WTC11 (cell line): Measurements from ENCODE around the gene TAPBP. TPM values are rescaled to one million over a fixed set of nuclear protein-coding genes. Genes with fewer than 3 reads are reported as not detected.

Source experiments
- CDX4 ChIP-seq: fragments of 250-450 bp; sonication (Bioruptor Pico); IDR thresholded peaks from 2 replicates; pipeline ENCODE4 v1.9.0; 2021; ENCODE audit warnings: moderate library complexity, mild to moderate bottlenecking, inconsistent platforms, borderline replicate concordance
- CTCF ChIP-seq: fragments of 200-600 bp; IDR thresholded peaks from 2 replicates; pipeline ENCODE4 v1.8.0; 2022; ENCODE audit warnings: antibody characterized with exemption
- EMX1 ChIP-seq: fragments of 250-450 bp; sonication (Bioruptor Pico); IDR thresholded peaks from 2 replicates; pipeline ENCODE4 v1.8.0; 2021; ENCODE audit warnings: mild to moderate bottlenecking
- FOXJ3 ChIP-seq: sonication (generic); formaldehyde crosslinking; IDR thresholded peaks from 2 replicates; pipeline ENCODE4 v1.9.0; 2021; ENCODE audit warnings: missing genetic modification reagents, mild to moderate bottlenecking, borderline replicate concordance
- FOXK1 ChIP-seq: sonication (generic); formaldehyde crosslinking; IDR thresholded peaks from 2 replicates; pipeline ENCODE4 v1.8.0; 2022; ENCODE audit warnings: mild to moderate bottlenecking, moderate library complexity, missing genetic modification reagents
- FOXP4 ChIP-seq: sonication (generic); formaldehyde crosslinking; IDR thresholded peaks from 2 replicates; pipeline ENCODE4 v1.8.0; 2022; ENCODE audit warnings: mild to moderate bottlenecking, missing genetic modification reagents
- GTF2I ChIP-seq: fragments of 250-450 bp; sonication (Bioruptor Pico); conservative IDR thresholded peaks from 2 replicates; pipeline ENCODE4 v1.4.0; 2021; ENCODE audit warnings: mild to moderate bottlenecking
- HMGXB4 ChIP-seq: sonication (generic); formaldehyde crosslinking; IDR thresholded peaks from 2 replicates; pipeline ENCODE4 v1.8.1; 2023; ENCODE audit warnings: mild to moderate bottlenecking, moderate library complexity, missing genetic modification reagents
- IRF1 ChIP-seq: sonication (generic); formaldehyde crosslinking; IDR thresholded peaks from 2 replicates; pipeline ENCODE4 v1.8.0; 2023; ENCODE audit warnings: missing genetic modification reagents
- IRF2 ChIP-seq: sonication (generic); formaldehyde crosslinking; IDR thresholded peaks from 2 replicates; pipeline ENCODE4 v1.8.0; 2022; ENCODE audit warnings: low read depth, missing genetic modification reagents, borderline replicate concordance
- PREB ChIP-seq: sonication (generic); formaldehyde crosslinking; IDR thresholded peaks from 2 replicates; pipeline ENCODE4 v1.8.1; 2022; ENCODE audit warnings: mild to moderate bottlenecking, missing genetic modification reagents, moderate library complexity, borderline replicate concordance
- STAT6 ChIP-seq: sonication (generic); formaldehyde crosslinking; conservative IDR thresholded peaks from 2 replicates; pipeline ENCODE4 v1.8.1; 2023; ENCODE audit warnings: mild to moderate bottlenecking, low read depth, missing genetic modification reagents, moderate library complexity
- TCF7 ChIP-seq: sonication (generic); formaldehyde crosslinking; IDR thresholded peaks from 2 replicates; pipeline ENCODE4 v1.8.0; 2022; ENCODE audit warnings: mild to moderate bottlenecking, low read depth, missing genetic modification reagents, moderate library complexity
- TEAD1 ChIP-seq: sonication (generic); formaldehyde crosslinking; IDR thresholded peaks from 2 replicates; pipeline ENCODE4 v1.8.0; 2022; ENCODE audit warnings: mild to moderate bottlenecking, missing genetic modification reagents
- TP53 ChIP-seq: sonication (generic); formaldehyde crosslinking; IDR thresholded peaks from 2 replicates; pipeline ENCODE4 v1.8.1; 2023; ENCODE audit warnings: mild to moderate bottlenecking, missing genetic modification reagents
- ZBTB21 ChIP-seq: sonication (generic); formaldehyde crosslinking; IDR thresholded peaks from 2 replicates; pipeline ENCODE4 v1.8.1; 2023; ENCODE audit warnings: mild to moderate bottlenecking, missing genetic modification reagents, borderline replicate concordance
- ZBTB43 ChIP-seq: sonication (generic); formaldehyde crosslinking; IDR thresholded peaks from 2 replicates; pipeline ENCODE4 v1.8.1; 2023; ENCODE audit warnings: mild to moderate bottlenecking, missing genetic modification reagents
- ZNF138 ChIP-seq: sonication (generic); formaldehyde crosslinking; conservative IDR thresholded peaks from 2 replicates; pipeline ENCODE4 v1.8.1; 2022; ENCODE audit warnings: mild to moderate bottlenecking, moderate library complexity, missing genetic modification reagents
- ZNF317 ChIP-seq: sonication (generic); formaldehyde crosslinking; IDR thresholded peaks from 2 replicates; pipeline ENCODE4 v1.8.1; 2023; ENCODE audit warnings: low read depth, mild to moderate bottlenecking, moderate library complexity, missing genetic modification reagents, borderline replicate concordance
- ZNF532 ChIP-seq: fragments of 250-450 bp; sonication (Bioruptor Pico); IDR thresholded peaks from 2 replicates; pipeline ENCODE4 v1.9.0; 2021; ENCODE audit warnings: mild to moderate bottlenecking, borderline replicate concordance
- total RNA-seq: library from RNA; stranded (reverse); gene quantifications from 3 replicates; pipeline ENCODE4 v1.2.3, GENCODE V29; 2021

Gene TAPBP
- total RNA-seq, 1 experiment from 2014 or later, result 43.5 TPM

GRCh38 chr6:33276864-33277662 lies 36.8 kb downstream of the TAPBP start, which contains the start of gene B3GALT4 (continued):
- peak; percentile 36 for TF ChIP-seq CTCF
- peak; percentile 28; the same call in 1 of the 2 replicates for TF ChIP-seq TCF7 (CRISPR knock-in tag)
- TF ChIP-seq FOXK1 (CRISPR knock-in tag), result peak; percentile 74
- peak; percentile 38; the same call in 1 of the 2 replicates for TF ChIP-seq ZBTB21 (CRISPR knock-in tag)
- TF ChIP-seq EMX1 (CRISPR knock-in tag), result peak; percentile 99
- TF ChIP-seq PREB, result 0 out of 2 replicates have a peak, but pooled peaks have one; percentile 50
- TF ChIP-seq ZNF532 (CRISPR knock-in tag), result peak; percentile 97
- no peak for TF ChIP-seq IRF2 (CRISPR knock-in tag)
- TF ChIP-seq ZNF317, result no peak
- TF ChIP-seq FOXJ3, result no peak
- TF ChIP-seq HMGXB4 (CRISPR knock-in tag), result peak; percentile 93
- TF ChIP-seq ZNF138, result no peak
- TF ChIP-seq ZBTB43 (CRISPR knock-in tag), result peak; percentile 87
- TF ChIP-seq TP53, result 0 out of 2 replicates have a peak, but pooled peaks have one; percentile 31
- no peak for TF ChIP-seq GTF2I (CRISPR knock-in tag)
- TF ChIP-seq STAT6 (CRISPR knock-in tag), result no peak
- peak; percentile 72; the same call in 1 of the 2 replicates for TF ChIP-seq TEAD1 (CRISPR knock-in tag)
- peak; percentile 60; the same call in 1 of the 2 replicates for TF ChIP-seq IRF1
- TF ChIP-seq CDX4 (CRISPR knock-in tag), result no peak
- peak; percentile 61; the same call in 1 of the 2 replicates for TF ChIP-seq FOXP4 (CRISPR knock-in tag)
